ENCODE results near the gene TEX35. TPM values are rescaled to one million over a fixed set of nuclear protein-coding genes. Genes with fewer than 3 reads are reported as not detected.
"Not testable (repeated sequence)": the region's sequence is repeated elsewhere in the genome, so short reads cannot be mapped to it uniquely, and the experiment has no call there.

Gene TEX35
- total and polyA plus RNA-seq, 4 donors = not detected

DNA sequence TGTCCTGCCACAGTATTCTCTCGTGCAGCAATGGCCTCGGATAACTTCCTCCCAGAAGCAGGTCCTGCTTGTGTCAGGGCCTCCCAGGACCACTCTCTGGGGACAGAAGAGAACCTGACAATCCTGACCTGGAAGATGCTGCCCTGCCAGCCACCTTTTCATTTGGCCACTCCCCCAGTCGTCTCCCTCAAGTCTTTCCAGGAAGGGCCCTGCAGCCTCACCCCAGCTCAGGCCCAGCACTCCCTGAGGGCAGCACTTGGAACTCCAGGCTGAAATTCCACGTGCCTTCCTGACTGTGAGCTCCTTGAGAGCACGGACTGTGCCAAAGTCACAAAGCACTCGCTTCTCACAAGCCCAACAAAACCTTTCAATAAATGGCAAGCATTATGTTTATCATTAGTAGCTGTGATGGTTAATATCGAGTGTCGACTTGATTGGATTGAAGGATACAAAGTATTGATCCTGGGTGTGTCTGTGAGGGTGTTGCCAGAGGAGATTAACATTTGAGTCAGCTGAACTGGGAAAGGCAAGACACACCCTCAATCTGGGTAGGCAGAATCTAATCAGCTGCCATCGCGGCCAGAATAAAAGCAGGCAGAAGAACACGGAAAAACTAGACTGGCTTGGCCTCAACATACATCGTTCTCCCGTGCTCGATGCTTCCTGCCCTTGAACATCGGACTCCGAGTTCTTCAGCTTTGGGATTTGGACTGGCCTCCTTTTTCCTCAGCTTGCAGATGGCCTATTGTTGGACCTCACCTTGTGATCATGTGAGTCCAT is 13.8 kb upstream of the TEX35 start:
- no peak for ATAC-seq (ENCODE audit: low FRiP score)
- intact Hi-C loops (cut with DNase I) = no loop called here
- no peak for DNase-seq
- Histone ChIP-seq H3K4me3 (ENCODE audit: low read length in 2 of 2) (no peak overlapping the region), H3K4me1 (ENCODE audit: control insufficient read depth in 1 of 2, insufficient read depth in 2 of 2, low read length in 2 of 2) (no peaks in the 10 kb centered on the region), H3K36me3 (ENCODE audit: control insufficient read depth in 1 of 2, insufficient read depth in 2 of 2, low read length in 1 of 2) (no peaks in the 10 kb centered on the region), H3K27me3 (ENCODE audit: control insufficient read depth in 1 of 2, insufficient read depth in 2 of 2, low read length in 1 of 2) (no peaks in the 10 kb centered on the region), H3K9me3 (ENCODE audit: control insufficient read depth, low read length) (no peaks in the 10 kb centered on the region), H3K27ac (ENCODE audit: low read depth in 1 of 2, low read length in 2 of 2) (no peak overlapping the region)
- WGBS, 2 donors = 91 to 92% methylated on average over 16 of the region's 16 CpGs

DNA sequence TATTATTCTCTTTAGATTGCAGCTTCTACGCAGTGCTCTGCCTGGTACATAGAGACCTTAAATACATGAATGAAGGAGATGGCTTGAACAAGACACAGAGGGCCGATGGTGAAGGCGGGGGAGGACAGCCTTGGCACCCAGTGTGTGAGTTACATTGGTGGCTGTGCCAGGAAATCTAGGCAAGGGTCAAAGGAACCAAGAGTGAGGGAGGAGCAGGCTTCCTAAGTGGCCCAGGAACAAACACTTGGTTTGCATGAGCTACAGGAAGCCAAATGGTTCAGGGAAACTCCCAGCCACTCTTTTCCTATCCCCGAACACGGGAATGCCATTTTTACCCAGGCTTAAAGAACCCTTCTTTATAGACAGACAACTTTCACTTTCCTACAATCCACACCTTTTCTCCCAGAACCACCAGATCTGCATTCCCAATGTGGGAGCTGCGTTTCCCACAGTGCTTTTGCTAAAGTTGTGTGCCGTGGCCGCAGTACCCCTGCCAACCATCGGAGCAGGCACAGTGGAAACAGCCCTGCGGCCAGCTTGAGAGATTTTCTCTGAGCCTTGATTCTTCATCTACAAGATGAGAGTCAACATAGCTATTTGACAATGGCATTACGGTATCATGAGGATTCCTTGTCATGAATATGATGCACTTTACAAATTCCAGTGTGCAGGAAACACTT is 12.7 kb upstream of the TEX35 start:
- intact Hi-C loops (cut with DNase I) = loop anchor here (5.0 kb wide), 1 partner anchor 188 kb away; no protein-coding TSS in a partner anchor
- Histone ChIP-seq H3K4me1 (ENCODE audit: control insufficient read depth in 1 of 2, insufficient read depth in 2 of 2, low read length in 2 of 2) (no peaks in the 10 kb centered on the region), H3K27me3 (ENCODE audit: control insufficient read depth in 1 of 2, insufficient read depth in 2 of 2, low read length in 1 of 2) (no peaks in the 10 kb centered on the region), H3K27ac (ENCODE audit: low read depth in 1 of 2, low read length in 2 of 2) (no peak overlapping the region), H3K36me3 (ENCODE audit: control insufficient read depth in 1 of 2, insufficient read depth in 2 of 2, low read length in 1 of 2) (no peaks in the 10 kb centered on the region), H3K4me3 (ENCODE audit: low read length in 2 of 2) (no peak overlapping the region), H3K9me3 (ENCODE audit: control insufficient read depth, low read length) (no peaks in the 10 kb centered on the region)
- DNase-seq (no peak), ATAC-seq (ENCODE audit: low FRiP score) (no peak)
- 83 to 85% methylated on average over 11 of the region's 11 CpGs for WGBS, 2 donors

DNA sequence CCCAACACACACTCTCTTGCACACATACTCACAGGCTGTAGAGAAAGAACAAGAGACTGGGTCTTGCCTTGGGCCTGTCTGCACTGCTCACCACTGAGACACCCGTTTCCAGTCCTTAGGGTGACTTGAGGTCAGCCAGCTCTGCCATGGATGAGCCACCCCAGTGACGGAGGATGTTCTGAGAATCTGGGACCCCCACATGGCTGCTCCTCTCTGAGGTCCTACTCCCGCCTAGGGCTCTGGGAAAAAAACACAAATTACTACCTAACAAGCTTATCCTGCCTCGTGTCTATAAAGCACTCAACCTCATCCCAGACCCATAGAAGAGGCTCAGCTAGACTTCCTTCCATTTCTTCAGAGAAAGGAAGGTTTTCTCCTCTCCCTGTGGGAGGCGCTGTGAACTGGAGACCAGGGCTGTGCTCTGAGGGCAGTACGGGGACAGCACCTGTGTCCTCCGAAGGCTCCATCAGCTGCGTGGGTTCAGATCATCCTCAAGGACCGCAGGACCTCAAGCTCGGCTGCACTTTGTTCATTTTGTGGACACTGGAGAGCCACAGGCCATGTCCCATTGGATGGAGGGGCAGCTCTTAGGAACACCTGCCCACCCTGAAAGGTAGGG is 11.9 kb upstream of the TEX35 start:
- Histone ChIP-seq H3K4me1 (ENCODE audit: control insufficient read depth in 1 of 2, insufficient read depth in 2 of 2, low read length in 2 of 2) (no peaks in the 10 kb centered on the region), H3K9me3 (ENCODE audit: control insufficient read depth, low read length) (no peaks in the 10 kb centered on the region), H3K4me3 (ENCODE audit: low read length in 2 of 2) (no peak overlapping the region), H3K27me3 (ENCODE audit: control insufficient read depth in 1 of 2, insufficient read depth in 2 of 2, low read length in 1 of 2) (no peaks in the 10 kb centered on the region), H3K27ac (ENCODE audit: low read depth in 1 of 2, low read length in 2 of 2) (no peak overlapping the region), H3K36me3 (ENCODE audit: control insufficient read depth in 1 of 2, insufficient read depth in 2 of 2, low read length in 1 of 2) (no peaks in the 10 kb centered on the region)
- WGBS, 2 donors = 91 to 92% methylated on average over 10 of the region's 10 CpGs
- intact Hi-C loops (cut with DNase I) = loop anchor here (5.0 kb wide), 1 partner anchor 189 kb away; no protein-coding TSS in a partner anchor
- ATAC-seq (ENCODE audit: low FRiP score) = no peak
- DNase-seq = no peak

DNA sequence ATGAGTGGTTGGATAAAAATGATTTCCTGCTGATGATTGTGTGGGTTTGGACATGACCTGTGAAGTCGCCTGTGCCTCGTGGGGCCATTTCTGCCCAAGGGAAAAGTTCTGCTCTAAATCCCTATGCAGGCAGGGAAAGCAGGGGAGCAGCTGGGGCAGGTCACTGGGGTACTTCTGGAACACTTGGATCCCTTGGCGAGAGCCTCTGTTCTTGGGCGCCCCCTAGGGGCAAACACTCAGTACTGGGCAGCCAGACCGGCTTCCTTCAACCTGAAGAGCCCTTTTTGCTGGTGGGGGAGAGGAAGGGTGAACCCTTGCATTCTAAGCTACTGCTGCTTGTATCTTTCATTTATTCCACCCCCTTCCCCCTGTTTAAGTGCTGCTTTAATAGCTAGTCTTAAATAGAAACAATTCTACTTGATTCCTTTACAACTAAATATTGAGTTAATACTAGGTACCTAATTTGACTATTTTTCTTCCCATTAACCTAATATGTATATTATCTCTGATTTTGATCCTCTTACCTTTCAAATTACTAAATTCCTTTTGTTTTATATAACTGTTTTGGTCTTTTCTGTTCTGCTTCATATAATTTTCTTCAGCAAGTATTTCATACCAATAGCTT is 11.1 kb upstream of the TEX35 start:
- WGBS, 2 donors = 31 to 33% methylated on average over 5 of the region's 5 CpGs
- H3K36me3 ChIP-seq (ENCODE audit: control insufficient read depth in 1 of 2, insufficient read depth in 2 of 2, low read length in 1 of 2) = no peaks in the 10 kb centered on the region
- no peak overlapping the region for H3K4me3 ChIP-seq (ENCODE audit: low read length in 2 of 2)
- H3K27ac ChIP-seq (ENCODE audit: low read depth in 1 of 2, low read length in 2 of 2) = no peak overlapping the region
- DNase-seq (peak; percentile 75 to 90), ATAC-seq (ENCODE audit: low FRiP score) (peak; percentile 76)
- intact Hi-C loops (cut with DNase I) = loop anchor here (5.0 kb wide), 1 partner anchor 190 kb away; no protein-coding TSS in a partner anchor
- no peaks in the 10 kb centered on the region for H3K9me3 ChIP-seq (ENCODE audit: control insufficient read depth, low read length)
- no peaks in the 10 kb centered on the region for H3K27me3 ChIP-seq (ENCODE audit: control insufficient read depth in 1 of 2, insufficient read depth in 2 of 2, low read length in 1 of 2)
- no peaks in the 10 kb centered on the region for H3K4me1 ChIP-seq (ENCODE audit: control insufficient read depth in 1 of 2, insufficient read depth in 2 of 2, low read length in 2 of 2)

DNA sequence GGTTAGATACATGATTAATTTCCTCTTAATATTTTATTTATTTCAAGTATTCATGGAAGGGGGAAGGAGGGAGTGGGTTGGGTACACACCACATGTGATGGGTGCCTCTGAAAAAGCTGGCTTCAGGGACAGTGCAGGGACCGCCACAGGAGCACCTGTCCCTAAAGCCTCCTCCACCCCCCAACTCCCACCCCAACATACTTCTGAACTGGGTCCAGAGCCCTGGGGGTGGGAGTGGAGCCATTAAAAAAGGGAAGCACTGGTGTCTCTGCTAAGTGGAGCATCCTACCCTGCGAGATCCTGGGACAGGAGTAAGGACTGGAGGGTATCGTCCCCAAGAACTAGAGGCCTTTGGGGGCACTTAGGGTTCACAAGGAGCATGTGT is 10.6 kb upstream of the TEX35 start:
- no peaks in the 10 kb centered on the region for H3K36me3 ChIP-seq (ENCODE audit: control insufficient read depth in 1 of 2, insufficient read depth in 2 of 2, low read length in 1 of 2)
- ATAC-seq (ENCODE audit: low FRiP score) = no peak
- H3K4me3 ChIP-seq (ENCODE audit: low read length in 2 of 2) = no peak overlapping the region
- intact Hi-C loops (cut with DNase I) = loop anchor here (5.0 kb wide), 1 partner anchor 190 kb away; no protein-coding TSS in a partner anchor
- no peaks in the 10 kb centered on the region for H3K4me1 ChIP-seq (ENCODE audit: control insufficient read depth in 1 of 2, insufficient read depth in 2 of 2, low read length in 2 of 2)
- no peak for DNase-seq
- H3K9me3 ChIP-seq (ENCODE audit: control insufficient read depth, low read length) = no peaks in the 10 kb centered on the region
- H3K27ac ChIP-seq (ENCODE audit: low read depth in 1 of 2, low read length in 2 of 2) = no peak overlapping the region
- H3K27me3 ChIP-seq (ENCODE audit: control insufficient read depth in 1 of 2, insufficient read depth in 2 of 2, low read length in 1 of 2) = no peaks in the 10 kb centered on the region
- WGBS, 2 donors = 93 to 96% methylated on average over 3 of the region's 3 CpGs

DNA sequence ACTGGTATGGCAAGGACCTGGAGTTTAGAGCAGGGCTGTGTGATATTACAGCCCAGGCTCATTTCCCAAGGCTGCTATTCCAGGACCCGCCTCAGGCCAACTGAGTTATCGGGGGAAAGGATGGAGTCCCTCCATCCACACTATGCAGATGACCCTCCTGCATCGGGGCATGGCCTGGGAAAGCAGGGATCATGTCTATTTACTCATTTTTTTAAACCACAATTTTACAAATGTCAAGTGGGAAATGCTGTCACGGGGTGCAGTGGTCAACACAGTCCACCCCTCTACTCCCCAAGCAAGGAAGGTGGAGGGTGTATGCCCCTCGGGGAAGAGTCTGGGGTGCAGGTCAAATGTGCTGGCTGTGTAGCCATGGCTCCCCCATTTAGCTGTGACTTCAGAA is 10.1 kb upstream of the TEX35 start:
- 91 to 92% methylated on average over 5 of the region's 5 CpGs for WGBS, 2 donors
- no peaks in the 10 kb centered on the region for H3K4me1 ChIP-seq (ENCODE audit: control insufficient read depth in 1 of 2, insufficient read depth in 2 of 2, low read length in 2 of 2)
- no peak for ATAC-seq (ENCODE audit: low FRiP score)
- no peak for DNase-seq
- H3K9me3 ChIP-seq (ENCODE audit: control insufficient read depth, low read length) = no peaks in the 10 kb centered on the region
- no peaks in the 10 kb centered on the region for H3K36me3 ChIP-seq (ENCODE audit: control insufficient read depth in 1 of 2, insufficient read depth in 2 of 2, low read length in 1 of 2)
- H3K27me3 ChIP-seq (ENCODE audit: control insufficient read depth in 1 of 2, insufficient read depth in 2 of 2, low read length in 1 of 2) = no peaks in the 10 kb centered on the region
- no peak overlapping the region for H3K27ac ChIP-seq (ENCODE audit: low read depth in 1 of 2, low read length in 2 of 2)
- intact Hi-C loops (cut with DNase I) = loop anchor here (5.0 kb wide), 1 partner anchor 191 kb away; no protein-coding TSS in a partner anchor
- H3K4me3 ChIP-seq (ENCODE audit: low read length in 2 of 2) = no peak overlapping the region

DNA sequence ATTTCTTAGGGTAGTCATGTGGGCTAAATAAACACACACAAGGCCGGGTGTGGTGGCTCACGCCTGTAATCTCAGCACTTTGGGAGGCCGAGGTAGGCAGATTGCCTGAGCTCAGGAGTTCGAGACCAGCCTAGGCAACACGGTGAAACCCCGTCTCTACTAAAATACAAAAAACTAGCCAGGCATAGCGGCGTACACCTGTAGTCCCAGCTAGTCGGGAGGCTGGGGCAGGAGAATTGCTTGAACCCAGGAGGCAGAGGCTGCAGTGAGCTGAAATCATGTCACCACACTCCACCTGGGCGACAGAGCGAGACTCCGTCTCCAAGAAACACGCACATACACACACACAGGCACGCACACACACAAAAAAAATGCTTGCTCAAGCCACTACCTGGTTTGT is 9.6 kb upstream of the TEX35 start:
- H3K27me3 ChIP-seq (ENCODE audit: control insufficient read depth in 1 of 2, insufficient read depth in 2 of 2, low read length in 1 of 2) = not testable (repeated sequence)

DNA sequence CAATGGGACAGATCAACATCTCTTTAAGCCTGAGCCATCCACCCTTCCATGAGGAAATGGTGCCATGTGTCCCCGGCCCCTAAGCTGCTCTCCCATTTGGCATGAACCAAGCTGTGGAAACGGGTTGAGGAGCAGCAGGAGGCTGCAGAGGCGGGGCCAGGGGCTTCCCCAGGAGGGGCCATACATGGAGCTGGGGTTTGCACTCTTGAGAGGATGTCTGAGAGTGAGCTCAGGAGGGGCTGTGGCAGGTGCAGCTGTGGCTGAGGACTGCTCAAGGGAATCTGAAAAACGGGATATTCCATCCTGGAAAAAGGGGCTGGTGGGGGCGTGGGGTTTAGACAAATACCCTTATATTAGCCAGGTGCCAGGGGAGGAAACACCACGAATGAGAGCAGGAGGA is 9.1 kb upstream of the TEX35 start:
- DNase-seq (no peak), ATAC-seq (ENCODE audit: low FRiP score) (no peak)
- Histone ChIP-seq H3K4me1 (ENCODE audit: control insufficient read depth in 1 of 2, insufficient read depth in 2 of 2, low read length in 2 of 2) (no peaks in the 10 kb centered on the region), H3K36me3 (ENCODE audit: control insufficient read depth in 1 of 2, insufficient read depth in 2 of 2, low read length in 1 of 2) (no peaks in the 10 kb centered on the region), H3K9me3 (ENCODE audit: control insufficient read depth, low read length) (no peaks in the 10 kb centered on the region), H3K27ac (ENCODE audit: low read depth in 1 of 2, low read length in 2 of 2) (no peak overlapping the region), H3K27me3 (ENCODE audit: control insufficient read depth in 1 of 2, insufficient read depth in 2 of 2, low read length in 1 of 2) (no peaks in the 10 kb centered on the region), H3K4me3 (ENCODE audit: low read length in 2 of 2) (no peak overlapping the region)
- 73 to 79% methylated on average over 6 of the region's 6 CpGs for WGBS, 2 donors
- intact Hi-C loops (cut with DNase I) = loop anchor here (5.0 kb wide), 1 partner anchor 192 kb away; no protein-coding TSS in a partner anchor

More for the DNA sequence above, 9.6 kb upstream of the TEX35 start:
- intact Hi-C loops (cut with DNase I) = loop anchor here (5.0 kb wide), 1 partner anchor 191 kb away; no protein-coding TSS in a partner anchor
- not testable (repeated sequence) for H3K4me3 ChIP-seq (ENCODE audit: low read length in 2 of 2); H3K4me1 ChIP-seq (ENCODE audit: control insufficient read depth in 1 of 2, insufficient read depth in 2 of 2, low read length in 2 of 2); H3K9me3 ChIP-seq (ENCODE audit: control insufficient read depth, low read length); H3K27ac ChIP-seq (ENCODE audit: low read depth in 1 of 2, low read length in 2 of 2); H3K36me3 ChIP-seq (ENCODE audit: control insufficient read depth in 1 of 2, insufficient read depth in 2 of 2, low read length in 1 of 2); DNase-seq; ATAC-seq (ENCODE audit: low FRiP score)
- 95 to 96% methylated on average over 14 of the region's 14 CpGs for WGBS, 2 donors
